Peyer's patch (tissue), 4 donors: ENCODE data around the gene KATNAL1. TPM values are rescaled to one million over a fixed set of nuclear protein-coding genes. Genes with fewer than 3 reads are reported as not detected.
"Not testable (repeated sequence)": the region's sequence is repeated elsewhere in the genome, so short reads cannot be mapped to it uniquely, and the experiment has no call there.

ENCODE experiments used
- DNase-seq, 3 donors: peaks; one replicate each; pipeline ENCODE4 v3.0.0-alpha.2; 2017 to 2019
- H3K27ac ChIP-seq, 4 donors: fragments of 200-600 bp; sonication (generic); one replicate each; pipeline ENCODE4 v1.5.1; 2016 to 2019
- H3K27me3 ChIP-seq, 2 donors: fragments of 200-600 bp; sonication (generic); one replicate each; pipeline ENCODE4 v1.5.1; 2019
- H3K36me3 ChIP-seq, 3 donors: fragments of 200-600 bp; sonication (generic); one replicate each; pipeline ENCODE4 v1.5.1; 2016 to 2019
- H3K4me1 ChIP-seq, 4 donors: fragments of 200-600 bp; sonication (generic); one replicate each; pipeline ENCODE4 v1.5.1; 2016 to 2019
- H3K4me3 ChIP-seq, 4 donors: fragments of 200-600 bp; sonication (generic); 1 replicate in 3 of 4; 2 replicates in 1 of 4; pipeline ENCODE4 v1.5.1; 2016 to 2019; ENCODE audit warnings: mild to moderate bottlenecking in 1 of 4
- H3K9me3 ChIP-seq, 4 donors: fragments of 200-600 bp; sonication (generic); one replicate each; pipeline ENCODE4 v1.5.1; 2016 to 2019; ENCODE audit warnings: mild to moderate bottlenecking in 1 of 4
- CTCF ChIP-seq, 6 experiments: fragments of 450-650 bp in 4 of 6; fragments of 200-600 bp in 2 of 6; sonication (generic) in 1 of 6; IDR thresholded peaks; one replicate each; pipeline ENCODE4 v1.5.1; 2017 to 2019; ENCODE audit warnings: antibody characterized with exemption in 6 of 6, mild to moderate bottlenecking in 3 of 6, moderate library complexity in 1 of 6
- POLR2A ChIP-seq, 2 donors: fragments of 450-650 bp; IDR thresholded peaks; one replicate each; pipeline ENCODE4 v1.5.1; 2017; ENCODE audit warnings: antibody characterized with exemption in 2 of 2, mild to moderate bottlenecking in 2 of 2, moderate library complexity in 2 of 2
- total RNA-seq, 4 donors: library from RNA; depleted of rRNA; stranded (reverse); fragments of >200 nt; gene quantifications; one replicate each; pipeline ENCODE4 v1.1.0, GENCODE V29; 2016

Gene KATNAL1
- total RNA-seq, 4 donors from 2014 or later = 2.7 to 25.6 (median 13.0) TPM

- TF ChIP-seq CTCF (IDR thresholded peaks at IDR 0.05) = no peak
- no peak for TF ChIP-seq POLR2A (IDR thresholded peaks at IDR 0.05)
- H3K4me1 ChIP-seq = no peaks in the 10 kb centered on the region
- DNase-seq = no peak
- no peak overlapping the region for H3K4me3 ChIP-seq
- no peak overlapping the region for H3K27ac ChIP-seq
- no peaks in the 10 kb centered on the region for H3K36me3 ChIP-seq
- no peaks in the 10 kb centered on the region for H3K27me3 ChIP-seq
- no peaks in the 10 kb centered on the region for H3K9me3 ChIP-seq
Observed at GRCh38 chr13:30181888-30182651, 125.3 kb downstream of the KATNAL1 start.

- Histone ChIP-seq H3K27me3 (no peaks in the 10 kb centered on the region), H3K27ac (no peak overlapping the region), H3K4me3 (no peak overlapping the region), H3K4me1 (no peaks in the 10 kb centered on the region), H3K9me3 (no peaks in the 10 kb centered on the region), H3K36me3 (no peaks in the 10 kb centered on the region)
- DNase-seq = no peak
- TF ChIP-seq CTCF (IDR thresholded peaks at IDR 0.05) = no peak
- no peak for TF ChIP-seq POLR2A (IDR thresholded peaks at IDR 0.05)
Observed at GRCh38 chr13:30179597-30180276, 127.6 kb downstream of the KATNAL1 start.

- H3K9me3 ChIP-seq = no peaks in the 10 kb centered on the region
- H3K4me3 ChIP-seq = no peak overlapping the region
- DNase-seq = no peak
- no peaks in the 10 kb centered on the region for H3K4me1 ChIP-seq
- no peak for TF ChIP-seq CTCF (IDR thresholded peaks at IDR 0.05)
- TF ChIP-seq POLR2A (IDR thresholded peaks at IDR 0.05) = no peak
- H3K27ac ChIP-seq = no peak overlapping the region
- no peaks in the 10 kb centered on the region for H3K36me3 ChIP-seq
- H3K27me3 ChIP-seq = no peaks in the 10 kb centered on the region
Observed at GRCh38 chr13:30178976-30179375, 128.4 kb downstream of the KATNAL1 start.

GRCh38 chr13:30175166-30175565 is 132.2 kb downstream of the KATNAL1 start:
- Histone ChIP-seq H3K27me3 (no peaks in the 10 kb centered on the region), H3K36me3 (no peaks in the 10 kb centered on the region), H3K9me3 (no peaks in the 10 kb centered on the region), H3K4me1 (no peaks in the 10 kb centered on the region), H3K4me3 (no peak overlapping the region), H3K27ac (no peak overlapping the region)
- TF ChIP-seq POLR2A (IDR thresholded peaks at IDR 0.05) = no peak
- no peak for TF ChIP-seq CTCF (IDR thresholded peaks at IDR 0.05)
- no peak for DNase-seq

- not testable (repeated sequence) for DNase-seq, H3K36me3 ChIP-seq, H3K9me3 ChIP-seq, H3K4me1 ChIP-seq, H3K27me3 ChIP-seq, H3K27ac ChIP-seq, H3K4me3 ChIP-seq
Observed at GRCh38 chr13:30174250-30174649, 133.1 kb downstream of the KATNAL1 start.

- H3K27ac ChIP-seq = no peak overlapping the region
- no peaks in the 10 kb centered on the region for H3K9me3 ChIP-seq
- no peaks in the 10 kb centered on the region for H3K36me3 ChIP-seq
- no peak for DNase-seq
- no peaks in the 10 kb centered on the region for H3K4me1 ChIP-seq
- TF ChIP-seq CTCF (IDR thresholded peaks at IDR 0.05) (no peak), POLR2A (IDR thresholded peaks at IDR 0.05) (no peak)
- H3K27me3 ChIP-seq = no peaks in the 10 kb centered on the region
- H3K4me3 ChIP-seq = no peak overlapping the region
Observed at GRCh38 chr13:30173303-30173610, 134.1 kb downstream of the KATNAL1 start.
